HL-60 (cell line): ENCODE data around the gene IFI27.

Source experiments
- GABPA ChIP-seq: IDR thresholded peaks from 2 replicates; pipeline ENCODE4 v1.6.1; 2012; ENCODE audit warnings: low read depth
- POLR2AphosphoS5 ChIP-seq: IDR thresholded peaks from 2 replicates; pipeline ENCODE4 v1.6.1; 2012; ENCODE audit warnings: low read depth
- SPI1 ChIP-seq: IDR thresholded peaks from 2 replicates; pipeline ENCODE4 v1.6.1; 2012; ENCODE audit warnings: low read depth, mild to moderate bottlenecking, borderline replicate concordance
- TF ChIP-seq, protein P1 (sequence below): IDR thresholded peaks from one replicate; pipeline ENCODE4 v1.5.1; 2011; ENCODE audit warnings: low read length, control low read depth, inconsistent platforms; ENCODE audit not compliant: insufficient read depth
- TF ChIP-seq, protein P2 (sequence below): IDR thresholded peaks from 2 replicates; pipeline ENCODE4 v1.6.1; 2012; ENCODE audit warnings: low read depth; ENCODE audit not compliant: insufficient replicate concordance

DNA sequence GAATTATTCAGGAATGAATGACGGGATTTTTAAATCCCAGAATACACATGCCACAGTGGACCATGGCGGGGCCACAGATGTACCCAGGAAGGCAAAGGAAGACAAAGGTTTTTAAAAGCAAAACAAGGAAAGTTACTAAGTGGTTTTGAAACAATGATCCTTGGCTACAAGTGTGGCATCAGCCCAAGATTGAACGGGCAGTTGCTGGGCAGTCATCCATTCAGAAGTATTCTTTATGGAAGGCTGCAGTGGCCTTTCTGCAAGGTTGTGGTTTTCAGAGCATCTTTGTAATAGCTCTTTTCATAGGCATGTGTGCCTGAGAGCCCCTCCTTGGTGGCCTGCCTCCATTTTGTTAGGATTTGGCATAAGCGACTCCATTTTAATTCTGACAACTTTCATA lies 13.4 kb upstream of the IFI27 start:
- TF ChIP-seq, protein P1, sequence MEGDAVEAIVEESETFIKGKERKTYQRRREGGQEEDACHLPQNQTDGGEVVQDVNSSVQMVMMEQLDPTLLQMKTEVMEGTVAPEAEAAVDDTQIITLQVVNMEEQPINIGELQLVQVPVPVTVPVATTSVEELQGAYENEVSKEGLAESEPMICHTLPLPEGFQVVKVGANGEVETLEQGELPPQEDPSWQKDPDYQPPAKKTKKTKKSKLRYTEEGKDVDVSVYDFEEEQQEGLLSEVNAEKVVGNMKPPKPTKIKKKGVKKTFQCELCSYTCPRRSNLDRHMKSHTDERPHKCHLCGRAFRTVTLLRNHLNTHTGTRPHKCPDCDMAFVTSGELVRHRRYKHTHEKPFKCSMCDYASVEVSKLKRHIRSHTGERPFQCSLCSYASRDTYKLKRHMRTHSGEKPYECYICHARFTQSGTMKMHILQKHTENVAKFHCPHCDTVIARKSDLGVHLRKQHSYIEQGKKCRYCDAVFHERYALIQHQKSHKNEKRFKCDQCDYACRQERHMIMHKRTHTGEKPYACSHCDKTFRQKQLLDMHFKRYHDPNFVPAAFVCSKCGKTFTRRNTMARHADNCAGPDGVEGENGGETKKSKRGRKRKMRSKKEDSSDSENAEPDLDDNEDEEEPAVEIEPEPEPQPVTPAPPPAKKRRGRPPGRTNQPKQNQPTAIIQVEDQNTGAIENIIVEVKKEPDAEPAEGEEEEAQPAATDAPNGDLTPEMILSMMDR = no peak
- TF ChIP-seq, protein P2, sequence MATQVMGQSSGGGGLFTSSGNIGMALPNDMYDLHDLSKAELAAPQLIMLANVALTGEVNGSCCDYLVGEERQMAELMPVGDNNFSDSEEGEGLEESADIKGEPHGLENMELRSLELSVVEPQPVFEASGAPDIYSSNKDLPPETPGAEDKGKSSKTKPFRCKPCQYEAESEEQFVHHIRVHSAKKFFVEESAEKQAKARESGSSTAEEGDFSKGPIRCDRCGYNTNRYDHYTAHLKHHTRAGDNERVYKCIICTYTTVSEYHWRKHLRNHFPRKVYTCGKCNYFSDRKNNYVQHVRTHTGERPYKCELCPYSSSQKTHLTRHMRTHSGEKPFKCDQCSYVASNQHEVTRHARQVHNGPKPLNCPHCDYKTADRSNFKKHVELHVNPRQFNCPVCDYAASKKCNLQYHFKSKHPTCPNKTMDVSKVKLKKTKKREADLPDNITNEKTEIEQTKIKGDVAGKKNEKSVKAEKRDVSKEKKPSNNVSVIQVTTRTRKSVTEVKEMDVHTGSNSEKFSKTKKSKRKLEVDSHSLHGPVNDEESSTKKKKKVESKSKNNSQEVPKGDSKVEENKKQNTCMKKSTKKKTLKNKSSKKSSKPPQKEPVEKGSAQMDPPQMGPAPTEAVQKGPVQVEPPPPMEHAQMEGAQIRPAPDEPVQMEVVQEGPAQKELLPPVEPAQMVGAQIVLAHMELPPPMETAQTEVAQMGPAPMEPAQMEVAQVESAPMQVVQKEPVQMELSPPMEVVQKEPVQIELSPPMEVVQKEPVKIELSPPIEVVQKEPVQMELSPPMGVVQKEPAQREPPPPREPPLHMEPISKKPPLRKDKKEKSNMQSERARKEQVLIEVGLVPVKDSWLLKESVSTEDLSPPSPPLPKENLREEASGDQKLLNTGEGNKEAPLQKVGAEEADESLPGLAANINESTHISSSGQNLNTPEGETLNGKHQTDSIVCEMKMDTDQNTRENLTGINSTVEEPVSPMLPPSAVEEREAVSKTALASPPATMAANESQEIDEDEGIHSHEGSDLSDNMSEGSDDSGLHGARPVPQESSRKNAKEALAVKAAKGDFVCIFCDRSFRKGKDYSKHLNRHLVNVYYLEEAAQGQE = no peak
- TF ChIP-seq POLR2AphosphoS5 (no peak), GABPA (no peak), SPI1 (no peak)
